GM12878 (cell line): ENCODE measurements around the gene GNG10. TPM values are rescaled to one million over a fixed set of nuclear protein-coding genes. Genes with fewer than 3 reads are reported as not detected.

Experiments used
- ATAC-seq: fragments of 200-7000 bp; cut with Tn5 transposase; 3 replicates; pipeline ENCODE4 v1.9.1; 2020; ENCODE audit warnings: mild to moderate bottlenecking, moderate library complexity
- BruUV-seq: library from RNA; stranded (reverse); fragments of 400-500 nt; replicated peaks from 2 replicates; lab custom pipeline; 2021; lab: Mats Ljungman, UMichigan
- CTCF ChIA-PET: fragments of 300-600 bp; sonication (Branson Sonifier 250); formaldehyde crosslinking; extraction: SDS; loops from one replicate; lab custom pipeline; 2021; ENCODE audit warnings: inconsistent platforms; lab: Yijun Ruan, JAX
- POLR2A ChIA-PET: fragments of 350-600 bp; formaldehyde crosslinking; extraction: SDS; loops from one replicate; lab custom pipeline; 2021; ENCODE audit warnings: inconsistent platforms; lab: Charles Lee
- RAD21 ChIA-PET: fragments of 300-600 bp; sonication (Branson Sonifier 250); formaldehyde crosslinking; loops from one replicate; lab custom pipeline; 2023; ENCODE audit warnings: antibody characterized with exemption; ENCODE audit not compliant: unreplicated experiment; lab: Charles Lee
- SMC1A ChIA-PET: fragments of 300-600 bp; sonication (Branson Sonifier 250); formaldehyde crosslinking; loops from one replicate; lab custom pipeline; 2023; ENCODE audit not compliant: unreplicated experiment, uncharacterized antibody; lab: Charles Lee
- DNase-seq: peaks from one replicate; pipeline ENCODE4 v3.0.0-alpha.2; 2011; ENCODE audit warnings: low read depth, low spot score
- FAIRE-seq: peaks from 3 replicates; lab custom pipeline; 2011; peaks lifted over from hg19 to GRCh38; lab: Jason Lieb, UNC
- H2AFZ ChIP-seq: 2 replicates; pipeline ENCODE4 v1.6.0; 2011; ENCODE audit warnings: low read depth, low read length, control low read depth; ENCODE audit not compliant: control insufficient read depth
- H3K27ac ChIP-seq: 2 replicates; pipeline ENCODE4 v1.5.1; 2011; ENCODE audit warnings: control low read depth; ENCODE audit not compliant: control insufficient read depth, insufficient read depth
- H3K27me3 ChIP-seq, 2 experiments: replicated peaks in 1 of 2; 2 replicates each; pipeline versions ENCODE4 v1.6.0 to v1.6.1; 2011; ENCODE audit warnings: low read length in 1 of 2; ENCODE audit not compliant: control insufficient read depth in 2 of 2, insufficient read depth in 2 of 2
- H3K36me3 ChIP-seq, 2 experiments: 2 replicates each; pipeline ENCODE4 v1.5.1; 2011; ENCODE audit warnings: low read length in 1 of 2; ENCODE audit not compliant: control insufficient read depth in 2 of 2, insufficient read depth in 2 of 2
- H3K4me1 ChIP-seq: 2 replicates; pipeline ENCODE4 v1.6.1; 2011; ENCODE audit warnings: mild to moderate bottlenecking, low read length, moderate library complexity, mixed read lengths; ENCODE audit not compliant: control insufficient read depth, insufficient read depth
- H3K4me2 ChIP-seq: 2 replicates; pipeline ENCODE4 v1.6.0; 2011; ENCODE audit warnings: control low read depth; ENCODE audit not compliant: control insufficient read depth, insufficient read depth
- H3K4me3 ChIP-seq: fragments of 200-600 bp; sonication (generic); 2 replicates; pipeline ENCODE4 v1.5.1; 2016
- H3K79me2 ChIP-seq: 2 replicates; pipeline ENCODE4 v1.6.0; 2011; ENCODE audit warnings: low read length; ENCODE audit not compliant: control insufficient read depth, insufficient read depth
- H3K9ac ChIP-seq: 2 replicates; pipeline ENCODE4 v1.8.0; 2011; ENCODE audit warnings: low read length, control low read depth, mixed read lengths; ENCODE audit not compliant: control insufficient read depth, insufficient read depth
- H3K9me3 ChIP-seq: replicated peaks from 3 replicates; pipeline ENCODE4 v1.5.1; 2011; ENCODE audit warnings: mild to moderate bottlenecking, low read length; ENCODE audit not compliant: control insufficient read depth, insufficient read depth
- H4K20me1 ChIP-seq: 2 replicates; pipeline ENCODE4 v1.6.0; 2011; ENCODE audit not compliant: control insufficient read depth, insufficient read depth
- SIX5 ChIP-seq: IDR thresholded peaks from 2 replicates; pipeline ENCODE4 v1.6.1; 2011; ENCODE audit warnings: mild to moderate bottlenecking, low read depth, low read length, moderate library complexity; ENCODE audit not compliant: severe bottlenecking
- SUPT20H ChIP-seq: IDR thresholded peaks from 2 replicates; pipeline ENCODE4 v1.6.1; 2011; ENCODE audit warnings: low read depth, mild to moderate bottlenecking, low read length, moderate library complexity, borderline replicate concordance; ENCODE audit not compliant: control insufficient read depth
- TCF12 ChIP-seq: IDR thresholded peaks from 2 replicates; pipeline ENCODE4 v1.6.1; 2011; ENCODE audit warnings: low read depth, mild to moderate bottlenecking, low read length
- WGBS: methylation state at CpG from one replicate; pipeline ENCODE4 v1.1.6; 2016; ENCODE audit warnings: low lambda C conversion rate; ENCODE audit not compliant: insufficient replicate concordance, insufficient coverage; ENCODE audit errors: missing lambda C conversion rate; 5-methylcytosine and 5-hydroxymethylcytosine counted together
- in situ Hi-C: fragments of 300-500 bp; cut with MboI; formaldehyde crosslinking; loops from 9 replicates; pipeline ENCODE4 v1.14.3; 2018; ENCODE audit warnings: mixed read lengths
- intact Hi-C: fragments of 100-400 bp; cut with micrococcal nuclease; formaldehyde crosslinking; loops from one replicate; pipeline ENCODE4 v1.14.2; 2022; ENCODE audit not compliant: unreplicated experiment
- polyA plus RNA-seq, 11 experiments: library from polyadenylated mRNA; depleted of rRNA in 4 of 11; unstranded in 6 of 11; stranded (reverse) in 5 of 11; fragments of >200 nt; fragmentation: Nextera tagmentation in 4 of 11; fragmentation: Illumina TruSeq in 1 of 11; extraction: Ambion mirVana in 4 of 11; extraction: Trizol in 1 of 11; gene quantifications; 1 replicate in 1 of 11; 2 replicates in 10 of 11; pipeline versions ENCODE4 v1.2.1 to v1.2.3, GENCODE V29; 2011 to 2016; ENCODE audit warnings: inconsistent platforms in 2 of 11, missing spikeins in 2 of 11, low read depth in 1 of 11
- total RNA-seq, 4 experiments: library from RNA; depleted of rRNA in 3 of 4; stranded (reverse); fragments of >200 nt in 3 of 4; fragmentation: Illumina TruSeq in 1 of 4; extraction: Trizol in 1 of 4; gene quantifications; 2 replicates each; pipeline versions ENCODE4 v1.2.1 to v1.2.3, GENCODE V29; 2013 to 2021
- TF ChIP-seq, protein P1 (sequence below): fragments of 450-650 bp; IDR thresholded peaks from 2 replicates; pipeline ENCODE4 v1.6.1; 2017; ENCODE audit warnings: low read depth, mild to moderate bottlenecking, moderate library complexity

GNG10 gene
- total and polyA plus RNA-seq, 10 of the 15 experiments (the other 5 are each of a cell fraction or from before 2014, with no cell fraction given): 12.0 to 28.2 (median 22.7) TPM

DNA sequence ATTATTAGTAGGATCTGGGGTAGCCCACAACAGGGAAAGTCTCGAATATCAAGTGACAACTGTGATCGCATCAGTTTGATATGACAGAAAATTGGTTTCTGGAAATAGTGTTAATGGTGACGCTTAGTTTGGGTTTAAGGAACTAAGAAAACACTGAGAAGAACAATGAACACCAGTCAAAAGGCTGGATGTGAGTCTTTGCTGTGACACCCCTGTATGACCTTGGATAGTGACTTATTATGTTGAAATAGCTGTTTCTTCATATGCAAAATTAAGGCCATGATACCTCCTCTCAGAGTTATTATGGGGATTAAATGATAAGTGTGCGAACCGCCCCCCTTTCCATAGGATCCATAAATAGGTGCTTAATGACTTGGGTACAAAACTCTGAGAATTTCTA lies 29.3 kb upstream of the GNG10 start:
- peak overlapping the region; percentile 67 for H3K4me2 ChIP-seq
- ATAC-seq: peak; percentile 6; the same call in 2 of the 3 replicates
- peak overlapping the region; percentile 86 for H3K4me3 ChIP-seq
- TF ChIP-seq, protein P1, sequence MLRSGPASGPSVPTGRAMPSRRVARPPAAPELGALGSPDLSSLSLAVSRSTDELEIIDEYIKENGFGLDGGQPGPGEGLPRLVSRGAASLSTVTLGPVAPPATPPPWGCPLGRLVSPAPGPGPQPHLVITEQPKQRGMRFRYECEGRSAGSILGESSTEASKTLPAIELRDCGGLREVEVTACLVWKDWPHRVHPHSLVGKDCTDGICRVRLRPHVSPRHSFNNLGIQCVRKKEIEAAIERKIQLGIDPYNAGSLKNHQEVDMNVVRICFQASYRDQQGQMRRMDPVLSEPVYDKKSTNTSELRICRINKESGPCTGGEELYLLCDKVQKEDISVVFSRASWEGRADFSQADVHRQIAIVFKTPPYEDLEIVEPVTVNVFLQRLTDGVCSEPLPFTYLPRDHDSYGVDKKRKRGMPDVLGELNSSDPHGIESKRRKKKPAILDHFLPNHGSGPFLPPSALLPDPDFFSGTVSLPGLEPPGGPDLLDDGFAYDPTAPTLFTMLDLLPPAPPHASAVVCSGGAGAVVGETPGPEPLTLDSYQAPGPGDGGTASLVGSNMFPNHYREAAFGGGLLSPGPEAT: 0 out of 2 replicates have a peak, but pooled peaks have one; percentile 21
- no peak for TF ChIP-seq SUPT20H
- TF ChIP-seq SIX5: no peak
- TF ChIP-seq TCF12: no peak
- BruUV-seq: no TSS peak
- ChIA-PET CTCF (no interaction called here), RAD21 (interaction anchor here (1.0 kb wide), 1 partner anchor 58 kb away, joined by 3 read pairs; no protein-coding TSS in a partner anchor), SMC1A (interaction anchor here (0.7 kb wide), 1 partner anchor 60 kb away, joined by 4 read pairs; no protein-coding TSS in a partner anchor), POLR2A (interaction anchor here (0.7 kb wide), 1 partner anchor 19 kb away, joined by 3 read pairs; no protein-coding TSS in a partner anchor)
- H4K20me1 ChIP-seq: no peaks in the 10 kb centered on the region
- H3K27me3 ChIP-seq: no peaks in the 10 kb centered on the region
- in situ Hi-C loops: no loop called here
- H3K9me3 ChIP-seq: no peaks in the 10 kb centered on the region
- no peak for DNase-seq
- peaks cover 58% of the 10 kb centered on the region for H3K79me2 ChIP-seq
- WGBS: 9% methylated on average over 5 of the region's 5 CpGs
- H3K4me1 ChIP-seq: no peaks in the 10 kb centered on the region; the same call in 1 of the 2 replicates
- peak overlapping the region; percentile 61; the same call in 1 of the 2 replicates for H2AFZ ChIP-seq
- intact Hi-C loops: loop anchor here (10.0 kb wide), 2 partner anchors 443 to 1377 kb away; partner anchors contain the start of gene TXN
- H3K36me3 ChIP-seq: 0 out of 4 replicates have a peak, but pooled peaks cover 0 to 3% of the 10 kb centered on the region in 2 experiments
- no peak for FAIRE-seq
- H3K27ac ChIP-seq: peak overlapping the region; percentile 57
- H3K9ac ChIP-seq: peak overlapping the region; percentile 72
